ENCODE measurements around the gene EHD1. TPM values are rescaled to one million over a fixed set of nuclear protein-coding genes. Genes with fewer than 3 reads are reported as not detected.
A peak's percentile ranks its signal among the peaks of the same experiment; 100 is the strongest.

EHD1 gene
- 86.0 TPM for total RNA-seq

- DNase-seq, result peak; percentile 100
Observed at GRCh38 chr11:64878494-64879243, at the start of gene EHD1. TSS of gene EHD1 (minus strand) at chr11:64878621. CDS start at chr11:64878464, 157 bp downstream.

- DNase-seq, result no peak
Observed at GRCh38 chr11:64926689-64927088, 48.3 kb upstream of the EHD1 start.

DNA sequence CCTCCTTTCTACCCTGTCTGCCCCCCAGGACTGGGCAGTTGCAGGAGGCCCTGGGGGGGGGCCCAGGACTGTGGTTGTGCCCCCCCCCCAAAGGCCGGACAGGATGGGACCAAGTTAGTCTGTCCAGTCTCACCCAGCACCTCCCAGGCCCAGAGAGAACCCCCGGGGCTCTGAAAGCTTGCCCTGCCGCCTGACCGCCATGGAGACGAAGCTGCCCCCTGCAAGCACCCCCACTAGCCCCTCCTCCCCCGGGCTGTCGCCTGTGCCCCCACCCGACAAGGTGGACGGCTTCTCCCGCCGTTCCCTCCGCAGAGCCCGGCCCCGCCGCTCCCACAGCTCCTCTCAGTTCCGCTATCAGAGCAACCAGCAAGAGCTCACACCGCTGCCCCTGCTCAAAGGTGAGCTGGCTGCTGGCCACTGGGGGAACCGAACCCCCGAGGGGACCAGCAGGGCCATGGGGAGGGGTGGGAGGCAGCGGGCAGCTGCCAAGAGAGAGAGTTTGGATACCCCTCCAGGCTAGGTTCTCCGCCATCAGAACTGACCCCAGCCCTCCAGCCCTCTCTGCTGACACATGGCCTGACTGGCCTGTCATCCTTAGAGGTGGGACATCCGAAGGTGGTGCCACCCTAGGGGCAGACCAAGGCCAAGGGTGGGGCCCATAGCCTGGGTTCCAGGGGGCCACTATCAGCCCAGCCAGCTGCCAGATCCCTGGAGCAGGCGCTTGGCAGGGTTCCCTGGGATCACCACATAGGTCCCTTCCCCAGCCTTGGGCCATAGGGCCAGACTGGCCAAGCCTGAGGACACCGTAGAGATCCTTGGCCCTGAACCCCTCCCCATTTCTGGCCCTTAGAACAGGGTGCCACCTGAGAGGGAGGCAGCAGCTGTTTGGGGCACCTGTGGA is 47.4 kb upstream of the EHD1 start:
- DNase-seq, result no peak

DNA sequence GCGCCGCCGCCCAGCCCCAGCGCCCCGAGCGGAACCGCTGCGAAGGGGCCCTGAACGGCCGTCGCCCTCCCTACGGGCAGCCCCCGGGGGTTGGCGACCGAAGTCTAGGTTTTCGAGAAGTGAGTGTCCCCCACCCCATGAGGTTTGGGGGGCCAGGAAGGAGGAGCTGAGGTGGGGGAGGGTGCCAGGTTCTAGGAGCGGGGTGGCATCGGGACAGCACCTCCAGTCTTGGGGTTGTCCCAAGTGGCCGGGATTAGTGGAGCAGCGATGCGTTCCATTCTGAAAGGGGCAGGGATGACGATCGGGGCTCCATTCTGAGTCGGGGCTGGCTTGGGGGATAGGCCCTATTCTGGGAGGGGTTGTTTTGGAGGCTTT is 46.5 kb upstream of the EHD1 start:
- peak; percentile 29 for DNase-seq

DNA sequence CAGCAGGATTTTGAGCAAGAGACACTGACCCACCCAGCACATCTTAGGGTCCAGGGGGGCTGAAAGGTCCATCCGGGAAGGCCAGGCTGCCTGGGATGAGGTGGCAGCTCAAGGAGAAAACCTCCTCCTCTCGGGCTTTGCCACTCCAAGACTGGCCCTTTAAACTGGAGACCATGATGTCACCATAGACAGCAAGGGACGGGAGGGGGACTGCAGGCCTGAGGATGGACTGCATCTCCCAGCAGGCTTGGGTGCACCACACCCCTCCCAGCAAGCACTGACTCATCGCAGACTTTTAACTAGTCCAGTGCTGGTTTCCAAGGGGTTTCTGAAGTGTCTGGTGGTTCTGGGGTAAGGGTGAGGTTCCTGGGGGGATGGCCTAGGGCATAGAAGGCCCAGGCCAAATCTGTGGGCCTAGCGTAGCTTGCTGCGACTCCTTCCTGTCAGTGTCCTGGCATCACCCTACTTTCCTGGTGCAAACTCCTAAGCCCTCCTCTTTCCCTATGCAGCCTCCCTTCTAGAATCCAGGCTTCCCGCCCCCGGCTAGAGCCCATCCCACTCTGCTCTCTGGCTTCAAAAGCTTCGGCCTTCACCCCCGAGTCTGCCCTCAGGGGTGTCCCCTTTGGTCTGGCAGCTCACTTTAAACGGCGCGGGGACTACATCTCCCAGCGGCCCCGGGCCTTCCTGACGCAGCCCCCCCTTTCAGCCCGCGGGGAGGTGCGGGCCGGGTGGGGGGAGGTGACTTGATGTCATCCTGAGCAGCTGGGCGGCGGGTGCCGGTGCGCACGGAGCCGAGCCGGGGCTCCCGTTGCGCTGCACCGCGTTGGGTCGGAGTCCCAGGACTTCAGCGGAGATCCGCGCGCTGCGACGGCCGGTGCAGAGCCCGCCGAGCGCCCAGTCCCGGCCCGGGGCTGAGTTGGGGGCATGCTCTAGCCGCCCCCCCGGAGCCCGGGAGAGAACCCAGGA is 45.8 kb upstream of the EHD1 start, which contains the start of gene PPP2R5B:
Gene PPP2R5B (plus strand): TSS at position 746 of the 966 bp plus-strand sequence. CDS start 1,046 bp downstream, outside the sequence.
- DNase-seq, result peak; percentile 96

DNA sequence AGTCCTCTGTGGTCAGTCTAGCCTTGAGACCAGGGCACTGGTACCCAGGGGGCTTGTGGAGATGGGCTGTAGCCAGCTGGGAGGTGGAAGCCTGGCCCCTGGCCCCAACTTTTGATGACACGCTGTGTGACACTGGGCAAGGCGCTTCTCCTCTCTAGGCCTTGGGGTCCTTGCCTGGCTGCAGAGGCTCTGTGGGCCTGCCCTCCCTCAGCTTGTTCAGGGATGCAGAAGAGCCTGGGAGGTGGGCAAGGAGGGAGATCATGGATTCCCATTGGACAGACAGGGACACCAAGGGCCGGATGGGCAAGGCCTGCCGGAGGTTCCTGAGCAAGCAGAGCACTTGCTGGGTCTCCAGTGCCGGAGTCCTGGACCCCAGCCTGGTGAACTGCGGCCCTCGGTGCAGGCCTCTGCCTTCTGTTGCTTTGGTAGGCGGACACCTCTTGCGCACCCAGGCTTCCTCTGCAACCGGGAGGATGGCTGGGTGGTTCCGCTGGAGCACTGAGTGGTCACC is 44.8 kb upstream of the EHD1 start:
- DNase-seq, result no peak

DNA sequence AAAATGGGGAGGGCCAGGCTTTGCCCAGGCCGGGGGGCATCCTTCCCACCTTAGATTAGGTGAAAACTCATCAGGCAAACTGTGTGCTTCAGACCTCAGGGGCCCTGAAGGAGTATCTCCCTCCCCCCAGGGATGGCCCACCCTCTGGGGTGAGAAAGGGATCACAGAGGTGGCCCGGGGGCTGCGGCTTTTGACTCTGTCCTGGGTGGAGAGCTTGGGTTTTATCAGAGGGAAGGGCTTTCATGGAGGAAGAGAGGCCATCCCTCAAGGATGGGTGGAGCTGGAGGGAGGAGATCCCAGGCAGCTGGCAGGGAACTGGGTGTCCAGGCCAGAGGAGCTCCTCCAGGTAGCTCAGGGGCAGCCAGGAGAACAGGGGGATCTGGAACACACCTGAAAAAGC is 43.0 kb upstream of the EHD1 start:
- DNase-seq, result no peak

- DNase-seq, result no peak
Observed at GRCh38 chr11:64920124-64920523, 41.7 kb upstream of the EHD1 start.

DNA sequence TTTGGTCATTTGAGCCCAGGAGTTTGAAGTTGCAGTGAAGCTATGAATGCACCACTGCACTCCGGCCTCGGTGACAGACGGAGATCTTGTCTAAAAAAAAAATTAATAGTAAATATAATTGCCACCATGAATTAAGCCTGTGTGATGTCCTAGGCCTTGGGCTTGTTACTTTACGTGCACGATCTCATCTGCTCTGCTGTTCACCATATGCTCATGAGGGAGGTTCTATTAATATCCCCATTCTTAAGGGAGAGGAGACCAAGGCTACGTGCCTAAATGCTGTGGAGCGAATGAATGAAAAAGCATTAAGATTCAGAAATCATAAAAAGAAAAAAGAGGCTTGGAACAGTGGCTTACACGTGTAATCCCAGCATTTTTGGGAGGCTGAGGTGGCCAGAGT is 41.2 kb upstream of the EHD1 start:
- DNase-seq, result no peak

- peak; percentile 50 for DNase-seq
Observed at GRCh38 chr11:64918017-64918416, 39.6 kb upstream of the EHD1 start.

- no peak for DNase-seq
Observed at GRCh38 chr11:64917663-64917995, 39.2 kb upstream of the EHD1 start.

DNA sequence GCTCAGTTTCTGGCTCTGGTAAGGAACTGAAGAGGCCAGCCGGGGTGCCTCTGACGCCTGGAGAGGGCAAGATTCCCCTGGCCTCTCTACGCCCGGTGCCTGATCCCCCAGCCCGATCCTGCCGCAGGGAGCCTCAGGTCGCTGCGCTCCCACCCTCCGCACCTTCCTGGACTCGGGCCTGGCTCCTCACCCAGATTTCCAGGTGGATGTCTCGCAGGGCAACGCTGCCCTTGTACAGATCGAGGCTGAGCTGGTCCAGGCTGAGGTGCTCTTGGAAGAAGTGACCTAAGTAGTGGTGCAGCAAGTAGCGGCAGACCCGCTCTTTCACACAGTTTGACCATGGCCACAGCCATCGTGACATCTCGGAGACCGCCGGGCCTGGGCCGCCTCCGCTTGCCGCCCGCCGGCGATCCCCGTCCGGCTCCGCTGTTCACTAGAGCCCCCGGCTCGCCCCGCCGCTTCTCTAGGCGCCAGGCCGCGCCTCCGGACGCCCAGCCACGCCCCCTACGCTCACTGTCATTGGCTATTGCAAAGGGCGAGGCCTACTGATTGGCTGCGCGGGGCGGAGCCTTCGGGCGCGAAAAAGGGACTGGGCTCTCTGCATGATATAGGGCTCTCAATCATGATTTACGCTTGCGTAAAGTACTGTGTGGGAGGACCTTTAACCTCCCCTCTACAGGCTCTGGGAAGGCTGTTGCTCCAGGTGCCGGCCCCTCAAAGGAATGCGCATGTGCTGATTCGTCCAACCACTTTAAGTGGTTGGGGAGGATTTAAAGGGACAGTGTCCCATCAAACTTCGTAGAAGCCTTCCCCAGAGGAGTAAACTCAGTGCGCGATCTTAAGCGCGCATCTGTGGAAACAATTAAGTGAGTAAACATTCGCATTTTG is 38.6 kb upstream of the EHD1 start, which contains the start of gene ATG2A:
Gene ATG2A (minus strand): TSS at position 435 of the 888 bp plus-strand sequence. CDS start 74 bp downstream, at position 361.
- DNase-seq, result peak; percentile 100

DNA sequence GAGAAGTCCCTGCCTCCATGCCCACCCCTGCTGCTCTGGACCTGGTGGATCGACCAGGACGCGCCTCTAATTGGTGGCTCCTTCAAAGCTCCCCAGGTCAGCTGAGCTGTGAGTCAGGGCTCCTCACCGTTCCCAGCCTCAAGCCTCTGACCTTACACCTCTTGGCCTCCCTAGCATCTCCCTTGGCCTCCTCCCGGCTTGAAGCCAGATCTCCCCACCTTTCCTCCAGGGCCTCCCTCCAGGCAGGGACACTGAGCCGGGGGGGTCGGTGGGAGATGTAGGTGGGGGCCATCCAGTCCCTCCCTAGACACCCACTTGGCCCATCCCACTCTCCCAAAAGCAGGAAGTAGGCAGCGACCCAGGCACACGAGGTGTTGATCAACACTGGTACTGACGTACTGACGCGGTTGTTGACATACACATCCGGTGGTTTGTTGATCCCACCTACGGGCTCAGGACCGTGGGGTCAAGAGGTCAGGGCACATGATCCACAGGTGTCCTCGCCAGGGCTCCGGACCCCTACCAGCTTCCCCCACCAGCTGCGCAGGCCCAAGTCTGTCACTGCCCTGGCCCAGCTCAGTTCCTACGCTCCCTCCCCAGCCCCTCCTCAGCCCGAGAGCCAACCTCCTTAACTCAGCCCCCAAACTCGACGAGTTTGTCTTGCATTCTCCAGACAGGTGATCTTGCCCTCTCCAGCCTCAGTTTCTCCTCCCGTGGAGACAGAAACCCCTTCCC is 37.8 kb upstream of the EHD1 start:
- peak; percentile 39 for DNase-seq

GRCh38 chr11:64915376-64915887 is 37.0 kb upstream of the EHD1 start:
- no peak for DNase-seq

DNA sequence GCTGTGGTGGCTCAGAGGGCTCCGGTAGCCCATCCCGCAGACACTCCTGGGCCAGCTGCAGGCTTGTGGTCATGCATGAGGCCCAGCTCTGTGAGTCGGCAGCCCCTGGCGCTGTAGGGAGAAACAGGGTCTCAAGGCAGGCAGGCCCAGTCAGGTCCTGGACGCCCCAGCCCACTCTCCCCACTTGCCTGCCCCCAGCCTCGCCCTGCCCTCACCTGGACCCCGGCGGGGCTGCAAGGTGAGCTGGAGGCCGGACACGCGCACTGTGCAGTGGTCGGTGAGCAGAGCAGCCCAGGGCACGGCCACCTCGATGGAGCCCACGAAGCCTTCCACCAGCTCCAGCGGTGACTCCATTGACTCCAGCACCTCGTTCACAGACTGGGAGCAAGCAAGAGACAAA is 35.7 kb upstream of the EHD1 start:
- no peak for DNase-seq

- DNase-seq, result no peak
Observed at GRCh38 chr11:64913171-64913727, 34.8 kb upstream of the EHD1 start.

DNA sequence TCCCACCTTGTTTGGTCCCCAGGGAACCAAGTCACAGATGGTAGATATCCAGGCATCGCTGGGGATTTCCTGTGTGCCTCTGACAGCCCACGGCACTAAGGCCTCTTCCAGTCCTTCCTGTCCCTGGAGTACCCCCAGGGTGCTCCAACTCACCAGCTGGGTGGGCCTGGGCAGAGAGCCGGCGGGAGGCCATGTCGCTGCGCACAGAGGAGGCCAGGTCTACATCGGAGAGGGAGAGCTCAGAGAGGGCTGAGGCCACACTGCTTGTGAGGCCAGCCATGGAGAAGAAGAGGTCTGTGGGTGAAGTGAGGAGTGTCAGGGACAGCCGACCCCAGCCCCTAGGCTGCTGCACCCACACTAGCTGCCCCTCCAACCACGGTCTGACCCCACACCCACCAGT is 33.3 kb upstream of the EHD1 start:
- no peak for DNase-seq

DNA sequence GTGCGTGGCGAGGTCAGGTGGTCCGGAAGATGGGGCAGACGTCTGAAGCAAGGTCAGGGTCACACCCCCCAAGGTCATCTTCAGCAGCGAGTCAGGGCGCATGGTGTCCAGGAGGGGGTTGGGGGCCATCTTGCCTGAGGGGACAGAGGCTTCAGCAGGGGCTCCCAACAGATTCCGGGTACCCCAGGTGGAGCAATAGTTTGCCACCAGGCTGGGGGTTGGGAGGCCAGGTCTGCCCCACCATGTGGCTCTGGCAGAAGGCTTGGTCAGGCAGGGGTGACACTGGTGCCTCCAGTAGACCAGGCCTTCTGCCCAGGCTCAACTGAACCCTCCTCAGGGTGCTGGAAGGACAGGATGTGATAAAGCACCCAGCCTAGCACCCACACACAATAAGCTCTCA is 32.7 kb upstream of the EHD1 start:
- no peak for DNase-seq

GRCh38 chr11:64910451-64911093 is 32.2 kb upstream of the EHD1 start:
- no peak for DNase-seq

All from tongue (tissue), 2 donors.